Memory B cell (primary cell): Measurements from ENCODE around the gene CBR4.

Experiments used
- ATAC-seq: fragments of 150-1000 bp; cut with Tn5 transposase; 2 replicates; pipeline ENCODE4 v1.10.0; 2021; ENCODE audit warnings: low read depth, mild to moderate bottlenecking, moderate library complexity
- DNase-seq, 2 donors: peaks; one replicate each; pipeline ENCODE4 v3.0.0; 2022; ENCODE audit warnings: low spot score in 2 of 2
- H3K27ac Mint-ChIP-seq: one replicate; pipeline ENCODE4 v1.8.0; 2022; ENCODE audit warnings: mild to moderate bottlenecking, moderate library complexity, mixed read lengths
- H3K27me3 Mint-ChIP-seq: one replicate; pipeline ENCODE4 v1.8.0; 2022; ENCODE audit warnings: mixed read lengths
- H3K36me3 Mint-ChIP-seq: one replicate; pipeline ENCODE4 v1.8.0; 2022; ENCODE audit warnings: mild to moderate bottlenecking, mixed read lengths
- H3K4me1 Mint-ChIP-seq: one replicate; pipeline ENCODE4 v1.8.0; 2022; ENCODE audit warnings: mixed read lengths
- H3K4me3 Mint-ChIP-seq: one replicate; pipeline ENCODE4 v1.8.0; 2022; ENCODE audit warnings: mild to moderate bottlenecking, moderate library complexity, mixed read lengths
- H3K9me3 Mint-ChIP-seq: one replicate; pipeline ENCODE4 v1.8.0; 2022; ENCODE audit warnings: mixed read lengths

The CBR4 gene

GRCh38 chr4:169010125-169011023 is at the start of gene CBR4:
CBR4 (minus strand) TSS chr4:169010255; CDS start chr4:169010089, 166 bp downstream.
- Mint-ChIP-seq H3K27me3 (peaks cover 2% of the 10 kb centered on the region), H3K4me3 (peak within 1 kb of the TSS; percentile 96), H3K27ac (peak within 1 kb of the TSS; percentile 97), H3K36me3 (peaks cover 2% of the 10 kb centered on the region), H3K4me1 (peaks cover 15% of the 10 kb centered on the region), H3K9me3 (no peaks in the 10 kb centered on the region)
- ATAC-seq (peak; percentile 93), DNase-seq (peak; percentile 81 to 89)

DNA sequence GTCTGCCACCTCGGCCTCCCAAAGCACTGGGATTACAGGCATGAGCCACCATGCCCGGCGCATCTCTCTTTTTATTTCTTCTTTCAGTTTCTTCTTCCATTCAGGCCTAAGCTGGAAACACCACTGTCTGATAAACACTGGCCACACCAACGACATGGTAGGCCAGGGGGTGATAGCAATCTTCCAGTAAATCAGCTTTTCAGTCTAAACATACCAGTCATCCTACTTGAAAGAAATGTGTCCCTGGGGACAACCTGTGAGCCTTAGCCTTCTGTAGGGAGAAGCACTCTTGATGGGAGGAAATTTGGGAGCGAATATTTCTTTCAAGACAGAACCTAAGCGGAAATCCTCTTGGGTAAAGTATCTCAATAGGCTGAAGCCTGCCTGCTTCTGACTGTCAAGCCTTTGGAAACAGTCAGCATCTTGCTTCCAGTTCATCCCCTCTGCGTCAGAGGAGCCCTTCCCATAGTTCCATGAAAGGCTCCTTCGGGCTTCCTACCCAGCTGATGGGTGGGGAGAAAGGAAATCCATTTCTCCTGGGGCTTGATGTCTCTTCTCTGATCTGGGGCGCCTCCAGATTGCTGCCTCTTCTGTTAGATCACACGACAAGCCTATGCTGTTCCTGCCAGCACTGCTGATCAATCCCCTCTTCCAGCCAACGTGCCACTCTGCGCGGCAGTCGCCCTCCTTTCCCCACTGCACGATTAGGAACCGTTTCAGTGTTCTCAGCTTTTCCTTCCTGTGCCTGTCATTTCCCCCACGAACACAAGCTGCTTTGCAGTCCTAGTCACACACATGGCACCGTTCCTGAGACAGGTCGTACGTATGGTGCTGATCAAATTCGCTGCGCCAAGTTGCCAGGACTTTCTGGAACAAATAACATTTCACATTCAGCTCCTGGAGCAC is 49.5 kb upstream of the CBR4 start:
- Mint-ChIP-seq H3K9me3 (no peaks in the 10 kb centered on the region), H3K4me3 (no peak overlapping the region)
- DNase-seq, result no peak

GRCh38 chr4:169058312-169058711 is 48.3 kb upstream of the CBR4 start:
- no peaks in the 10 kb centered on the region for H3K9me3 Mint-ChIP-seq
- H3K4me3 Mint-ChIP-seq, result no peak overlapping the region
- DNase-seq (no peak), ATAC-seq (no peak)
- peaks cover 6% of the 10 kb centered on the region for H3K27me3 Mint-ChIP-seq
- no peaks in the 10 kb centered on the region for H3K4me1 Mint-ChIP-seq
- no peaks in the 10 kb centered on the region for H3K36me3 Mint-ChIP-seq
- no peak overlapping the region for H3K27ac Mint-ChIP-seq

More for the DNA sequence above, 49.5 kb upstream of the CBR4 start:
- no peak for ATAC-seq
- no peaks in the 10 kb centered on the region for H3K36me3 Mint-ChIP-seq
- H3K27ac Mint-ChIP-seq, result no peak overlapping the region
- peaks cover 5% of the 10 kb centered on the region for H3K27me3 Mint-ChIP-seq
- H3K4me1 Mint-ChIP-seq, result no peaks in the 10 kb centered on the region

DNA sequence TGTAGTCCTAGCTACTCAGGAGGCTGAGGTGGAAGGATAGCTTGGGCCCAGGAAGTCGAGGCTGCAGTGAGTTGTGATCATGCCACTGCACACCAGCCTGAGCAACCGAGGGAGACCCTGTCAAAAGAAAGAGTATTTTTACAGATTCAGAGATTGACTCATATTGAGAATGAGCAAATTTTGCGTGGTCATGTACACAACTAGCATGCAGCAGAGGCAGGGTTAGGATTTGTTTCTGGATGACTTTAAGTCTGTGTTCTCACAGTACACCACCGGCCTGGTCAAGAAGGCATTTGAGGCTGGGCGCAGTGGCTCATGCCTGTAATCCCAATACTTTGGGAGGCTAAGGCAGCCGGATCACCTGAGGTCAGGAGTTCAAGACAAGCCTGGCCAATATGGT is 44.8 kb upstream of the CBR4 start:
- Mint-ChIP-seq H3K27ac (no peak overlapping the region), H3K9me3 (no peaks in the 10 kb centered on the region), H3K27me3 (peaks cover 9% of the 10 kb centered on the region), H3K36me3 (no peaks in the 10 kb centered on the region), H3K4me1 (no peaks in the 10 kb centered on the region), H3K4me3 (no peak overlapping the region)
- DNase-seq, result no peak
- no peak for ATAC-seq

DNA sequence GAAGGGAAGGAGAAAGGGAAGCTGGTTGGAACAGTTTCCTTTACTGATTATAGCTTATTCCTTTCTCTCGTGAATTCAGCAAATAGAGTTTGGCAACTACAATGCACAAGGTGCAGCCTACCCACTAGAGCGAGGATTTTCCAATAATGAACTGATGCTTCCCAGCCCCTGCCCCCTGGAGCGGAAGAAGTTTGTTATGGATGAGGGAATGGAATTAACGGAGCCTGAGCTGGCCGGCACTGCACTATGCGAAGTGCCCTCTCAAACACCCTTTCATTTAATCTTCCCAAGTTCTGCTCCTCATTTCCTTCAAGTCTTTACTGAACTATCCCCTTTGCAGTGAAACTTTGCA is 42.5 kb upstream of the CBR4 start:
- Mint-ChIP-seq H3K27ac (no peak overlapping the region), H3K27me3 (peaks cover 9% of the 10 kb centered on the region), H3K9me3 (no peaks in the 10 kb centered on the region), H3K36me3 (no peaks in the 10 kb centered on the region), H3K4me3 (no peak overlapping the region), H3K4me1 (no peaks in the 10 kb centered on the region)
- ATAC-seq (no peak), DNase-seq (no peak)

DNA sequence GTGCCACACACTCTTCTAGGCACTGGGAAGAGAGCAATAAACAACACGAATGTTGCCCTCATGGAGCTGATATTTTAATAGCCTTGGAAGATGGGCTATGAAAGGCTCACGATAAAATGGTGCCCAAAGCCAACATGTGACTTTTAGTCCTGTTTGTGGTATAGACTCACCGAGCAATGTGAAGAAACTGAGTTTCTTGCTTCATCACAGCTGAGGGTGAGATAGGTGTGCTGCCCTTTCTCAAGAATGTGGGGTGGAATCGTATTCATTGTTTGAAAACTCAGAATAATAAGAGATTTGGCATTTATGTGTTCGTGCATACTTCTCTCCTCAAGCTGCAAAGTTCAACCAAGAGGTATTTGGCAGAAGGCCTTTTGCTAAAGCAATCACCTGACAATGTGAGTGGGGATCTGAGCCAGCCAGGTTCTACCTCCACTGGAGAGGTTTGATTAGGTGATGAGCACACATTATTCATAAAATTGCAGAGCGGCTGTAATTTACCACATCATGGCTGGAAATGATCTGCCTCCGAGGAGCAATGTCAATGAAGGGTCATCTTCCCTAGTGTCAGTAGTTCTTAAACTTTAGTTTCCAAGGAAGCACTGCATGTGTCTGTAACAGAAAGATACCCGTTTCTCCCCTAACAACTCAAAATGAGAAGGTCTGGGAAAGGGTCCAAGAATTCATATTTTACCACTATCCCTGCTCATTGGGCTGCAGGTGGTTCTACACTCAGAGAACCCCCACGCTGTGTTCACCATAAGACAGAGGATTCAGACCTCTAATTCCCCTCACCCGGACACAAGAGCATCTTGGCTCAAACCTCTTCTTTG is 41.9 kb upstream of the CBR4 start:
- Mint-ChIP-seq H3K4me1 (no peaks in the 10 kb centered on the region), H3K4me3 (no peak overlapping the region), H3K9me3 (no peaks in the 10 kb centered on the region), H3K27ac (no peak overlapping the region), H3K27me3 (peaks cover 9% of the 10 kb centered on the region), H3K36me3 (no peaks in the 10 kb centered on the region)
- ATAC-seq (no peak), DNase-seq (no peak)

DNA sequence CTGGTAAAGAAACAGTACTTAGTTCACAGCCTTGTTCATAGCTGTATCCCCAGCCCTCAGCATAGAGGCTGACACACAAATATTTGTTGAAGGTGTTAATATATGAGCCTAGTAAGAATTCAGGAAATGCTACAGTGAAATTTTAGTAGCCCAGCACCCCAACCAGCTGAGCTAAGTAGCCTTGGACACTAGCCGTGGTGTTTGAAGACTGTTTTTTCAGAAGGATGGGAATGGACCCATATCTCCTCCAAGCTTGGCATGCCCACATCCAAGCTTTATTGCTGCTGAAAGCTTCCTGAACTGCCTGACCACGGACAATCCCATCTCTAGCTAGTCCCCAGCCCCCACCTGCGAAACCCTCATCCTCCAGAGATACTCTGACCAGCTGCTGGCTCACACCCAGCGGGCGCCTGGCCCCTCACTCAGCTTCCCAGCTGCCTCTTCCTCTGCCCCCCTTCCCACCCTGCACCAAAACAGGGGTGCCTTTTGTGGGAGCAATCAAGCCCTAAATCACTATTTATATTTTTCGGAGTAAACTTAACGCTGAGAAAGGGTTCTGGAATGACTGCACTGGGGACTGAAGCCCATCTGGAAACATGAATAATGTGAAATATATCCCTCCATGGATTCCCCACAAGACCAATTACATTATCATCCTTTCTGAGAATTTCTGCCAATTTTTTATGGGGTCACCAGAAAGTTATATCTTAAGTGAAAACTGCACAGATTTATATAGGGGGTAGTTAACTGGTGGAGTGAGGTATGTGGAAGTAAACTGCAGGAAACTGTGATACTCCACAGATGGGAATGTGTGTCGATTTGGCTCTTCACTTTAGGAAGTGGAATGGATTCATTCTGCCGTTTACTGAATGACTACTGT is 41.1 kb upstream of the CBR4 start:
- Mint-ChIP-seq H3K27me3 (peaks cover 6% of the 10 kb centered on the region), H3K9me3 (no peaks in the 10 kb centered on the region), H3K36me3 (no peaks in the 10 kb centered on the region), H3K27ac (no peak overlapping the region), H3K4me3 (no peak overlapping the region), H3K4me1 (no peaks in the 10 kb centered on the region)
- DNase-seq, result no peak
- ATAC-seq, result no peak

GRCh38 chr4:169050284-169050683 is 40.2 kb upstream of the CBR4 start:
- Mint-ChIP-seq H3K9me3 (no peaks in the 10 kb centered on the region), H3K4me3 (no peak overlapping the region), H3K27ac (no peak overlapping the region), H3K36me3 (no peaks in the 10 kb centered on the region), H3K27me3 (peaks cover 4% of the 10 kb centered on the region), H3K4me1 (no peaks in the 10 kb centered on the region)
- no peak for ATAC-seq
- DNase-seq, result no peak

DNA sequence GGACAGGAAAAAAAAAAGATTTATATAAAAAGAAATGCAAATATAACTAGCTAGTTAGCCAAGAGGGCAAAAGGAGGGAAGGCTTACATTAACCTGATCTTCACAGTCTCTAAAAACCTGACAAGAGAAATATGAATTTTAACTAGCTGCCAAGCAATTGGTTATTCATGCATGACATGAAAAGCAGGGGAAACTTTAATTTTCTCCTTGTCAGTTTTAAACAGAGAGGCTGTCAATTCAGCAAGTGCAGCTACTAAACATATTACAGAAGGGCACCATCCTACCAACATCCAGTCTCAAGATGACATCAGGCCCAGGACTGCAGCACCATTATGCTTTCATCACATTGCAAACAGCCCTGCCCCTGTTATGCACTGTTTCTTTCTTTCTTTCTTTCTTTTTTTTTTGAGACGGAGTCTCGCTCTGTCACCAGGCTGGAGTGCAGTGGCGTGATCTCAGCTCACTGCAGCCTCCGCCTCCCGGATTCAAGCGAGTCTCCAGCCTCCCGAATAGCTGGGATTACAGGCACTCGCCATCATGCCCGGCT is 38.9 kb upstream of the CBR4 start:
- Mint-ChIP-seq H3K36me3 (no peaks in the 10 kb centered on the region), H3K4me1 (no peaks in the 10 kb centered on the region), H3K27ac (no peak overlapping the region), H3K4me3 (no peak overlapping the region), H3K9me3 (no peaks in the 10 kb centered on the region), H3K27me3 (peaks cover 4% of the 10 kb centered on the region)
- DNase-seq, result no peak
- no peak for ATAC-seq

- no peak for DNase-seq
- Mint-ChIP-seq H3K9me3 (no peaks in the 10 kb centered on the region), H3K36me3 (no peaks in the 10 kb centered on the region), H3K4me1 (no peaks in the 10 kb centered on the region), H3K27me3 (peaks cover 1% of the 10 kb centered on the region), H3K4me3 (no peak overlapping the region), H3K27ac (no peak overlapping the region)
- no peak for ATAC-seq
Measured at GRCh38 chr4:169047956-169048355, 37.9 kb upstream of the CBR4 start.

DNA sequence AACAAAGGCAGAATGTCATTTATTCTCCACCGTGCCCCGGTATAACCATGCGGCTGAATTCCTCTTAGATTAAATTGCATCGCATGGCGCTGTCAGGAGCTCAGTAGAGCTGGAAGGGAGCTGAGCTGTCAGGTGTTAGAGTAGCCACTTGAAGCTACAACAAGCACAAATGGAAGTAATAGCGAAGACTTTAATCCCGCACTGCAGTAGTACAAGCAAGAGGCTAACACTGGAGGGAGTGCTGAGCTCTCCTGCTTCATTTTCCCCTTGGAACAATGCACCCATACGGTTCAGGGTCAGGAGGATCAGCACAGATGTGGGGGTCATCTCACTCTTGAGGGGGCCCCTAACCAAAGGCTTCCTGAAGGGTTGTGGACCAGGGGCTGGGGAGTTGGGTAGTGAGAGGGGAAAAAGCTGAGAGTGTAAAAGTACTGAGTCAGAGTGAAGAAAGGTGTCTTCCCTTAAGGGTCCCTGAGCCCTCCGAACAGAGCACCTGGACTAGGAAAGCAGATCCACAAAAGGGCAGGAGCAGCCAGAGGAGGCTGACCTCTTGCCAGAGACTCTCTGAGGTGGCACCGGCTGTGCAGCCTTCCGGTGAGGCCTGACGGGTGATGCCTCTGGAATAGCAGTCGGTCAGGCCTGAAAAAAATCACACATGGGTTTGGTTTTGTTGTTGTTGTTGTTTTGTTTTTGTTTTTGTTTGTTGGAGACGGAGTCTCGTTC is 36.0 kb upstream of the CBR4 start:
- DNase-seq, result no peak
- no peaks in the 10 kb centered on the region for H3K9me3 Mint-ChIP-seq
- no peak overlapping the region for H3K4me3 Mint-ChIP-seq
- no peaks in the 10 kb centered on the region for H3K36me3 Mint-ChIP-seq
- H3K4me1 Mint-ChIP-seq, result no peaks in the 10 kb centered on the region
- no peak for ATAC-seq
- no peak overlapping the region for H3K27ac Mint-ChIP-seq
- peaks cover 1% of the 10 kb centered on the region for H3K27me3 Mint-ChIP-seq

DNA sequence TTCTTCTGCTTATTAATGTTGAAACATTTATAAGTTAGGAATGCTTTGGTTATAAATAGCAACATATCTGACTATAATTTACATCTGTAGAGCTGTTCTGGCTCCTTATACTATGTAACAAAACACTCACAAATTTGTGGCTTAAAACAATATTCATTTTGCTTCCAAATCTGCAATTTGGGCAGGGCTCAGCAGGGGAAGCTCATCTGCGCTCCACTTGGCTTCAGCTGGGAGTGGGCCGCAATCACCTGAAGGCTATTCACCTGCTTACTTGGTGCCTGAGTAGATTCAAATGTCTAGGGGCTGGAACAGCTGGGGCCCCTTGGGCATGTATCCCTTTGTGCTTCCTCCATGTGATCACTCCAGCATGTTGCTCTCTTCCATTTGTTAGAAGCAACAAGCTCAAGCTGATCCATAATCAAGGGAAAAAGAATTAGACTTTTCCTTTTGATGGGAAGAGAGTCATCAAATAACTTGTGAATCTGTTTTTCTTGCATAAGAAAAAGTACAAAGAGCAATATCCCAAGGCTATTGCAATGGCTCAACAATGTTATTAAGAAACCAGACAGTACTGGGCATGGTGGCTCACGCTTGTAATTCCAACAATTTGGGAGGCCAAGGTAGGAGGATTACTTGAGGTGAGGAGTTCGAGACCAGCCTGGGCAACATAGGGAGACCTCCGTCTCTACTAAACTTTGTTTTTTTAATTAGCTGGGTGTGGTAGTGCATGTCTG is 34.8 kb upstream of the CBR4 start:
- H3K27me3 Mint-ChIP-seq, result peaks cover 1% of the 10 kb centered on the region
- DNase-seq, result no peak
- no peak for ATAC-seq
- no peaks in the 10 kb centered on the region for H3K9me3 Mint-ChIP-seq
- no peak overlapping the region for H3K27ac Mint-ChIP-seq
- H3K4me1 Mint-ChIP-seq, result no peaks in the 10 kb centered on the region
- H3K4me3 Mint-ChIP-seq, result no peak overlapping the region
- no peaks in the 10 kb centered on the region for H3K36me3 Mint-ChIP-seq
